Omental fat pad (tissue), 4 donors: Measurements from ENCODE around the gene SKIC8. TPM values are rescaled to one million over a fixed set of nuclear protein-coding genes. Genes with fewer than 3 reads are reported as not detected.

Source experiments
- ATAC-seq: fragments of 150-250 bp; one replicate; pipeline ENCODE4 v1.9.1; 2016; ENCODE audit warnings: mild to moderate bottlenecking, moderate library complexity; ENCODE audit not compliant: low FRiP score
- DNase-seq: peaks from one replicate; pipeline ENCODE4 v3.0.0-alpha.2; 2019; ENCODE audit warnings: low spot score
- small RNA-seq: library from RNA; depleted of rRNA; stranded (forward); fragments of <200 nt; gene quantifications from one replicate; pipeline ENCODE3, GENCODE V24; 2016
- total RNA-seq, 4 donors: library from RNA; depleted of rRNA; stranded (reverse); fragments of >200 nt; gene quantifications; one replicate each; pipeline ENCODE4 v1.1.0, GENCODE V29; 2016
- TF ChIP-seq, protein P1 (sequence below), 3 donors: fragments of 450-650 bp; IDR thresholded peaks; one replicate each; pipeline ENCODE4 v1.5.1; 2016 to 2017; ENCODE audit warnings: antibody characterized with exemption in 3 of 3, mild to moderate bottlenecking in 3 of 3, moderate library complexity in 2 of 3

The SKIC8 gene
- total RNA-seq, 4 donors from 2014 or later = 40.1 to 72.4 (median 65.4) TPM

DNA sequence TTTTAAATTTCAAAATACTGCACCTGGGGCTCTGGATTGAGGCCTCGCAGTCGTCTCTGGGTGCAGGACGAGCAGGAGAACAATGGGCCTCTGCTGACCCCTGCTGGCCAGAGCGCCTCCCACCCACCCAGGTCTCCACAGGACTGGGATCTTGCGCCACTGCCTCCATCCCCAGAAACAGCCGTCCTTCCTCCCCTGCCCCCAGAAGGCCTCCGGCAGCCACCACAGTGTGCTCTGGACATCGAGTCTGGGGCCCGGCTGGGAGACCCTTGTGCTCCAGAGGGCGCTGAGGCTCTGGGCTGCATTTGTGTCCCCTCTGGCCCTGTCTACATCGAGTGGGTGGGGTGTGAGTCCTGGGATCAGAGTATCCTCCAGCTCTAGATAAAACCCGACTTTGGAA, 58.4 kb downstream of the SKIC8 start:
- ATAC-seq = peak; percentile 74

DNA sequence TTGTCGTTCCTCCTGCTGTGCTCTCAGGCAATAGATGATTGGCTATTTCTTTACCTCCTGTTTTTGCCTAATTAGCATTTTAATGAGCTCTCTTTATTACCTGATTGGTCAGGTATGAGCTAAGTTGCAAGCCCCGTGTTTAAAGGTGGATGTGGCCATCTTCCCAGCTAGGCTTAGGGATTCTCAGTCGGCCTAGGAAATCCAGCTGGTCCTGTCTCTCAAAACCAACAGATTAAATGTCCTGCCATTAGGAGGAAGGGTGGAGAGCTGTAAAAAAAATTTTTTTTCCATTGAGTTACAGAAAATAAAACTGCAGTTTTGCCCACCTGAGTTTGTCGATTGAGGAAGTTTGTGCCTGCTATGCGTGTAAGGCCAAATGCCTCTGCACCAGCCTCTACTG, 59.6 kb downstream of the SKIC8 start:
- no peak for DNase-seq
- TF ChIP-seq, protein P1, sequence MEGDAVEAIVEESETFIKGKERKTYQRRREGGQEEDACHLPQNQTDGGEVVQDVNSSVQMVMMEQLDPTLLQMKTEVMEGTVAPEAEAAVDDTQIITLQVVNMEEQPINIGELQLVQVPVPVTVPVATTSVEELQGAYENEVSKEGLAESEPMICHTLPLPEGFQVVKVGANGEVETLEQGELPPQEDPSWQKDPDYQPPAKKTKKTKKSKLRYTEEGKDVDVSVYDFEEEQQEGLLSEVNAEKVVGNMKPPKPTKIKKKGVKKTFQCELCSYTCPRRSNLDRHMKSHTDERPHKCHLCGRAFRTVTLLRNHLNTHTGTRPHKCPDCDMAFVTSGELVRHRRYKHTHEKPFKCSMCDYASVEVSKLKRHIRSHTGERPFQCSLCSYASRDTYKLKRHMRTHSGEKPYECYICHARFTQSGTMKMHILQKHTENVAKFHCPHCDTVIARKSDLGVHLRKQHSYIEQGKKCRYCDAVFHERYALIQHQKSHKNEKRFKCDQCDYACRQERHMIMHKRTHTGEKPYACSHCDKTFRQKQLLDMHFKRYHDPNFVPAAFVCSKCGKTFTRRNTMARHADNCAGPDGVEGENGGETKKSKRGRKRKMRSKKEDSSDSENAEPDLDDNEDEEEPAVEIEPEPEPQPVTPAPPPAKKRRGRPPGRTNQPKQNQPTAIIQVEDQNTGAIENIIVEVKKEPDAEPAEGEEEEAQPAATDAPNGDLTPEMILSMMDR (IDR thresholded peaks at IDR 0.05) = no peak
- ATAC-seq = no peak

More for the DNA sequence above, 58.4 kb downstream of the SKIC8 start:
- peak; percentile 78 for DNase-seq
- TF ChIP-seq, protein P1 (IDR thresholded peaks at IDR 0.05) = peak in 2 of 3 donors; percentile 59 to 76

DNA sequence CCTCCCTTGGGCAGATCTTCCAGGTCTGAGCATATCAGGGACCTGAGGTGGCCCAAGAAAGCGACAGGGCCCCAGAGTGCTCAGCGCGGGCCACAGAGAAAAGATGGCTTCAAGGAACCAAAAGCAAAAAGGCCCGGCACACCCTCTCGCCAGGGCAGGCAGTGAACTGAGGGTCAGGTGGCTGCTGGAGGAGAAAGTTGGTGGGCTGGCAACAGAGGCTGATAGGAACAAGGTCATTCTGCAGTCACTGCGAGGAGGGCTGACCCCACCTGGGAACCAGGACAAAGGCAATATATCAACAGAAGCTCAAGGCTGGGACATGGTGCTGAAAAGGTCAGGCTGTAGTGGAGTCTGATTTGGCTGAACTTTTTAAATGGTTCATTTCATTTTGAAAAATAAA, 62.3 kb downstream of the SKIC8 start:
- TF ChIP-seq, protein P1 (IDR thresholded peaks at IDR 0.05) = no peak
- no peak for DNase-seq

GRCh38 chr15:78236491-78236890, 62.9 kb downstream of the SKIC8 start:
- no peak for DNase-seq
- ATAC-seq = no peak
- TF ChIP-seq, protein P1 (IDR thresholded peaks at IDR 0.05) = no peak

More for the DNA sequence above, 62.3 kb downstream of the SKIC8 start:
- ATAC-seq = no peak

DNA sequence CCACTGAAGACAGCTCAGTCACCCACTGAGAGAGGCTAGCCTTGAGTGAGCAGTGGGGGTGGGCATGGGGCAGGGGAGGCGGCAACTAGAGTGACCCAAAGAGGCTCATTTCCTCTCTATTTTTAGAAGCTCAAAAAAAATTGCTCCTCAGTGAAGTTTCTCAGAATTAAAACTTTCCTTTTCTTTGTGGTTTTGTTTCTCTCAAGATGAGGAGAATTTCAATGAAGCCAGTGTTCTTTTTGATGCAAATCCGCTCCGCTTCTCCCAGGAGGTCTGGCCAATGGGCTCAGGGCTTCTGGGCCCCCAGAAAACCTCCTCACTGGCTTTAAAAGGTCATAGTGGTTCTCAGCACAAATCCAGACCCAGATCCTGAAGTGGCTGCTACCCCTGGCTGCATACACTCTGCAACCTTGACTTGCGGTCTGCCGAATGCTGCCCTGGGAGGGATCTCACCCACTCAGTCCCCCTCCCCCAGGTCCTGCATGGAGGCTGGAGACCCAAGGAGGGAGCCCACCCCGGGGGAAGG, 64.8 kb downstream of the SKIC8 start, which contains the start of gene ACSBG1:
ACSBG1 (minus strand) TSS at position 51 of the 526 bp plus-strand sequence. CDS start 64 bp downstream, outside the sequence.
- DNase-seq (no peak), ATAC-seq (no peak)
- TF ChIP-seq, protein P1 (IDR thresholded peaks at IDR 0.05) = no peak

DNA sequence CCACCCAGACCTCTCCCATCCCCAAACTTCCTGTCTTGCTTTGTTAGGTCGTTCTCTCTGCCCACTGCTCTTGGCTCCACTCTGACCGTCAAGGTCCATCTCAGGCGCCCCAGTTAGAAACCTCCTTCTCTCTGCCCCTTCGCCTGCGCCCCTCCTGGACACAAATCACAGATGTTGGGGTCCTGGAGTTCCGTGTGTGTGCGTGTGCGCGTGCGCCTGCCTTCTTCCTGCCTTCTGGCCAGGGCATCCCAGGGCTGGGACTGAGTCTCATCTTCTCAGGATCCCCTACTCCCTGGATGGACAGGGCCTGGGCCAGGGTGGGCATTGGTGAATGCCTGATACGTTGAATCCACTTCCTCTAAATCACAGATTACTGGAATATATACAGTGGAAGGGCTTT, 65.9 kb downstream of the SKIC8 start:
- no peak for ATAC-seq
- TF ChIP-seq, protein P1 (IDR thresholded peaks at IDR 0.05) = no peak
- DNase-seq = no peak

Small RNA genes lying within 50 kb of the gene (small RNA-seq; reads per million reads assigned to genes)
- not detected for gene AC090607.5

Other genes with a start within 250 kb of the SKIC8 start
- 100 to 1,000 TPM in 2 of 4 donors, 10 to 100 TPM in 2; 50.3 to 134 (median 95.5) TPM for gene TBC1D2B, start 221.9 kb downstream of the SKIC8 start, total RNA-seq
- gene SH2D7, start 207.0 kb downstream of the SKIC8 start, total RNA-seq = not detected
- 1 to 10 TPM; 1.4 to 5.6 (median 3.1) TPM for gene CIB2, start 168.2 kb downstream of the SKIC8 start, total RNA-seq
- 10 to 100 TPM; 67.4 to 94.5 (median 70.0) TPM for gene IDH3A, start 150.2 kb downstream of the SKIC8 start, total RNA-seq
- not detected for gene ACSBG1, start 65.0 kb downstream of the SKIC8 start, total RNA-seq
- gene DNAJA4, start 35.0 kb downstream of the SKIC8 start, total RNA-seq = 10 to 100 TPM; 19.0 to 88.6 (median 28.9) TPM
- 1 to 10 TPM in 1 of 4 donors, not detected in 3; 1.6 TPM for gene CRABP1, start 40.7 kb upstream of the SKIC8 start, total RNA-seq
- 10 to 100 TPM; 24.0 to 46.5 (median 33.2) TPM for gene IREB2, start 138.6 kb upstream of the SKIC8 start, total RNA-seq
- 1 to 10 TPM; 3.8 to 8.0 (median 4.8) TPM for gene HYKK, start 208.0 kb upstream of the SKIC8 start, total RNA-seq
- gene PSMA4, start 240.8 kb upstream of the SKIC8 start, total RNA-seq = 100 to 1,000 TPM in 3 of 4 donors, 10 to 100 TPM in 1; 88.9 to 143 (median 129) TPM